NCI-H526 (cell line): ENCODE data around the gene NT5C1B.

Experiments
- DNase-seq, 2 experiments: peaks; one replicate each; lab custom pipeline; 2025; lab: John Stamatoyannopoulos, UW

The NT5C1B gene

DNA sequence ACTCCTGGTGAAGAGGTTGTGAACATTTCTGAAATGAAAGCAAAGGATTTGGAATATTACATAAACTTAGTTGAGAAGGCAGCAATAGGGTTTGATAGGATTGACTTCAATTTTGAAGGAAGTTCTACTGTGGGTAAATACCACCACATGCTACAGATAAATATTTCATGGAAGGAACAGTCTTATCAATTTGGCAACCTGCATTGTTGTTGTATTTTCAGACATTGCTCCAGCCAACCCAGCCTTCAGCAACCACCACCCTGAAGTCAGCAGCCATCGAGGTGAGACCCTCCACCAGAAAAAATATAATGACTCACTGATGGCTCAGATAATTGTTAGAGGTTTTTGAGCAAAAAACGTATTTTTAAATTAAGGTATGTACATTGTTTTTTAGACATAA is 38.9 kb downstream of the NT5C1B start:
- no peak for DNase-seq

DNA sequence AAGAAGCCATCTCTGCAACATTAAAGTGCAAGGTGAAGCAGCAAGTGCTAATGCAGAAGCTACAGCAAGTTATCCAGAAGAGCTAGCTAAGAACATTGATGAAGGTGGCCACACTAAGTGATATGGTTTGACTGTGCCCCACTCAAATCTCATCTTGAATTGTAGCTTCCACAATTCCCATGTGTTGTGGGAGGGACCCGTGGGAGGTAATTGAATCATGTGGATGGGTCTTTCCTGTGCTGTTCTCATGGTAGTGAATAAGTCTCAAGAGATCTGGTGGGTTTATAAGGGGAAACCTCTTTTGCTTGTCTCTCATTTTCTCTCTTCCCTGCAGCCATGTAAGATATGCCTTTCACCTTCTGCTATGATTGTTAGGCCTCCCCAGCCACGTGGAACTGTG is 40.3 kb downstream of the NT5C1B start:
- DNase-seq: no peak

DNA sequence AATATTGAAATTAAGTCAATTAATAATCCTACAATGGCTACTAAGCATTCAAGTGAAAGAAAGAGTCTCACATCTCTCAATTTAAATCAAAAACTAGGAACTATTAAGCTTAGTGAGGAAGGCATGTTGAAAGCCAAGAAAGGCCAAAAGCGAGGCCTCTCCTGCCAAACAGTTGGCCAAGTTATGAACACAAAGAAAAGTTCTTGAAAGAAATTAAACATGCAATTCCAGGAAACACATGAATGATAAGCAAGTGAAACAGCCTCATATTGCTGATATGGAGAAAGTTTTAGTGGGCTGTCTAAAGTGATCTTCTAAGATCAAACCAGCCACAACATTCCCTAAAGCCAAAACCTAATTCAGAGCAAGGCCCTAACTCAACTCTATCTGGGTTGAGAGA is 40.7 kb downstream of the NT5C1B start:
- no peak for DNase-seq

DNA sequence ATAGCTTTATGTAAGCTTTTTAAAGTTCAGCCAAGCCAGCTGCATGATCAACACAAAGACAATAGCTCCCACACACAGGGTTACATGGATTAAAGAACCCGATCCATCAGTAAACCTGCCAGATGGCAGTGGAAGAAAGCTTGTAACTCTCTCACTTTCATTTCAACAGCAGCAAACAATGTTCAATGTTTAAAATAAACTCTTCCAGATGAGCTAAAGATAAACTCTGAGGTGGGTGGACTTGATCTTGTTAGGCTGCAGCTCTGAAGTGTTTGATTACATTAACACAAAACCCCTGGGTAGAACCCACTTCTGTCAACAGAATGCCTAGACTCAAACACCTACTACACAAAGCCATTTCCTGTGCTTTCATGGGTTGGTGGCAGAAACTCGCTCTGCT is 42.8 kb downstream of the NT5C1B start:
- DNase-seq: no peak

DNA sequence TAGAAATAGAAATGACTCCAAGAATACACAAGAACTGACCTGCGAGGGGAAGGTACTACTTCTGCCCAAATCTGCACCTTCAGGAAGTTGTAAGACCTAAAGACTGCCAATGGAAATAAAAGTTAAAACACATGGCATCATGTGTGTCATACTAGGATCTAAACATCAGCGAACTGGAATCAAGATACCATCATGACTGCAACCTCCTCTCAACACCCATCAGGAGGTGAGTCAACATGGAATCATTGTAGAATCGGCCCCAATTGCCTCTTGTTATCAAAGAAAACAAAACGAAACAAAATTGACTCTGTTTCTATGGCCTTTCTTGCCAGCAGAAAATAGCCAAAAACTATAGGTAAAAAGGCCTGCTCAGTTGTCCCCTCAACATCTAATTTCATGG is 44.0 kb downstream of the NT5C1B start:
- no peak for DNase-seq

DNA sequence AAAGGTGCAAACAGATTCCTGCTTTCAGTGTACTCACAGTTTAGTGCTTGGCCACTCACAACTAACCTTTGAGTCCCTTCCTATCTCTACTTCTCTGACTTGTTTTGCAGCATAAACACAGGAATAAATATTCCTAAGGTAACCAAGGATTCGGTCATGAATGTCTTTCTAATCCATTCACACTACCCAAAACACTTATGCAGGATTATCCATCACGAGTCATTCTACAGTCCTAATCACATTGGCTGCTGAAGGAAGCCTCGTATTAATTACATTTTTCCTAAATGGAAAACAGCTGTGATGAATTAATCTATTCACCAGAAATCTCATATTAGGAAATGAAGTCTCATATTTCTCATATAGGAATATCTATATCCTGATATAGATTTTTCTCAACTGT is 45.2 kb downstream of the NT5C1B start:
- DNase-seq: no peak

DNA sequence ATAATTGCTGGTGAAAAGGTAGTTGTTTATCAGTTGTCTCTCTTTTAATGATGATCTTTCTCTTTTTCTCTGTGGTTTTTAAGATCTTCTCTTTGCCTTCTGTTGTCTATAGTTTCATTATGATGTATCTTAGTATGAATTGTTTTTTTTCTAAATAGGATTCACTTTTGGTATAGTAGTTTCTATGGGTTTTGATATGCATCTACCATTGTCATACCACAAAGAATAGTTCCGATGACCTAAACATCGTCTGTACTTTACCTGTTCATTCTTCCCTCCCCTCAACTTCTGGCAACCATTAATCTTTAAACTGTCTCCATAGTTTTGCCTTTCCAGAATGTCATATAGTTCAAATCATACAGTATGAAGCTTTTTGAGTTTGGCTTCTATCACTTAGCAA is 48.5 kb downstream of the NT5C1B start:
- DNase-seq: no peak

DNA sequence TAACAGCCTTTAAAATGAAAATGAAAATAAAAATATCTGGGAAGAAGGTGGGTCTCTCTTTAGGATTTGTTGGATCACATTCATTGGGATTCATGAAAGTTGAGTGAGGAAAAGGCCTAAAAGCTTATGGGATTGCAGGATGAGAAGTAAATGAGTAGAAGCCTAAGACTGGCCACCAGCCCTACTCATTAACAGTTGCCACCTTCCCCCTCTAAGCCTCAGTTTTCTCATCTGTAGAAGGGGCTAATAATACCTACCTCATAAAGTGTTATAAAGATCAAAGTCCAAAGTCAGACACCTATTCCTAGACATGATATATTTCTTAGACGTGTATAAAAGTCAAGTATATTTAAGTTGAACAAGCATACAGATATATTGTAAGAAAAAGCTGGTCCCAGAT is 52.7 kb downstream of the NT5C1B start:
- DNase-seq: no peak

DNA sequence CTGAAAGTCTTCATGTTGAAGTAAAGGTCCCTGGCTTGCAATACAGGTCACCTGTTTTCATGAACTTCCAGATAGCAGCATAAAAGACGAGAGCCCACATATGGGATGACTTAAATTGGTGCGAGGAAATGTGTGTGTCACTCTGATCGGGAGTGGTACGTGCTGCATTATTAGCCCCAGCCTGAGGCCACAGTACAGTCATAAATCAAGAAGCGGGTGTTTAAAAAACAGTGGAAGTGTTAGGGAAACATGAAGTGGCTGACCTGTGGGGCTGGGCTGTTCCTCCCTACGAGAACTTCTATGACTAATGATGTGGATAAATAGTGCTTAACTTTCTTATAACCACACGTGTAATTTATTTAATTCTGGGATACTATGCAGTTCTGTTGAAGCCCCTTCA is 53.3 kb downstream of the NT5C1B start:
- DNase-seq: no peak

DNA sequence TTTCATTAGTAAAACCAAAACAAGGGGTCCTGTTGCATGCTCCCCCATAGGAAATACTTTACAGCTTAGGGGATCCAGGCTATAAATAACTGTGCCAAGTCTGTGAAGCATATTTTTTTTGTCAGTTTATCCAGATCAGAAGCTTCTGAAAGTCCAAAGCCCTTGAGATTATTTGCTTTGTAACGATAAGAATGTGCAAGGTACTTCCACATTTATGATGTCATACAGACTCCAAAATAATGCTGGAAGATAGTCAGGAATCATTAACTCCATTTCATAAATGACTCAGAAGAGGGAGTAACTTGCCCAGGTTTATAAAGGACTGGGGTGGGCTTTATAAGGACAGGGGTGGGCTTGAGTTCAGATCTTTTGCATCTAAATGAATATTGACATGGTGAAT is 58.2 kb downstream of the NT5C1B start:
- no peak for DNase-seq

DNA sequence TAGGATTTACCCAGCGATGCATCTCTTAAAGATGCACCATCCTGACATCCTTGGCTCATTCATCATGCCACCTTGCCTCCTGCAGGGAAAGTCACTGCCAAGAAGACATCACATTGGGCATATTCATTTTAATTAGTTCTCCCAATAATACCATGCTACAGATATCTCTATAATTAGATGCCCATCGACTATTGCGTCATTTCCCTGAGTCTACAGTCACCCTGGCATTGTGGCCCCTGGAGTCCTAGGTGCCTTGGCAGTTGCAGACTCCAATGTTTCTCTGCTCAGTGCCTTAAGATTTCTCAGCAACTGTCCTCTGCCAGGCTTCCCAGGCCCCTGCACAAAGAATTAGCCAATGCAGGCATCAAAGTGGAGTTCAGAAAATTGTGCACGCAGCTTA is 61.5 kb downstream of the NT5C1B start:
- no peak for DNase-seq

DNA sequence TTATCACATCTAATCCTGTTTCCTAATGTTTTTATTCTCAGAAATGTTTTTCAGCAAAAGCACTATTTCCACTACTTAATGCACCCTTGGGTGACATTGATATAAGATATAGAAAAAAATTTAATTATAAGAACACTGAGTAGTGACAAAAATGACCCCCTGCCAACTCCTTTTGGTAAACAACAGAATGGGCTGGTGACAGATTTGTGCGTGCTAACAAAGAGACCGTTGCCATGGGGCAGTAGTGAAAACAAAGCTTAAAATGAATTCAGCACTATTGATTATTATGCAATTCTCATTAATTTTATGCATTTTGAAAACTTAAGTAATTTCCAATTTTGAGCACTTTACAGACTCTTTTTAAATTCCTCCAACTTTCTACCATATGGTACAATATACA is 62.0 kb downstream of the NT5C1B start:
- DNase-seq: no peak

DNA sequence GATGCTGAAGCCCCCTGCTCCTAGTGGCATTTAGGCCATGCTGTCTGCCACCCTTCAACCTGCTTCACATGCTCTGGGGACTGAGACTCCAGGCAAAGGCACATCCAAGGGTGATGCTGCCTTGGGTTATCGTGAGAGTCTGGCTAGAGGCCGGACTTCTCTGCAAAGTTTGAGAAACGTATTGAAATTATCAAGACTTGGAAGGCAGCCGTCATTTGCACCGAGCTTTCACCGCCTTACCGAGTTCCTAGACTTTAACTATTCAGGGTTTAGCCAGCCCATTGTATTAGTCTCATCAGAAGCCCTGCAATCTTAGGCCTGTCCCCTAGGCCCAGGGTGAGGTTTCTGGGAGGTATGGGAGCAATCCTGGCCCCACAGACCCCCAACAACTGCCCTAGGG is 62.9 kb downstream of the NT5C1B start:
- no peak for DNase-seq

DNA sequence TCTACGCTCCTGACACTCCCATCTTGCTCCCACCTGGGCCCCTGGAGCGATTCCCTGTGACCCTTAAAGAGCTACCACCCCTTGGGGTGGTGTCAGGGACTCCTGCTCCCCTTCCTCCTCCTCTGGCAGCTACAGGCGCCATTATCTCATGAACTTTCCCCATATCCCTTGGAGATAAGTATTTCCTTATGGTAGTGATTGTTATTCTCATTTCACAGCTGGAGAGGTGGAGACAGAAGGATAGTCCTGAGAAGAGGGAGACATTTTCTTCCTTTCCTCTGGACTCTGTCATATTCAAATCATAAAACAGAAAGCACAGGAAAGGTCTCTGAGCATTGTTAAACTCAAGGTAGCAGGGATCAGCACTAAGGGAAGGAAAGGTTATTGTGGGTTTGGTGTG is 63.5 kb downstream of the NT5C1B start:
- DNase-seq: no peak

DNA sequence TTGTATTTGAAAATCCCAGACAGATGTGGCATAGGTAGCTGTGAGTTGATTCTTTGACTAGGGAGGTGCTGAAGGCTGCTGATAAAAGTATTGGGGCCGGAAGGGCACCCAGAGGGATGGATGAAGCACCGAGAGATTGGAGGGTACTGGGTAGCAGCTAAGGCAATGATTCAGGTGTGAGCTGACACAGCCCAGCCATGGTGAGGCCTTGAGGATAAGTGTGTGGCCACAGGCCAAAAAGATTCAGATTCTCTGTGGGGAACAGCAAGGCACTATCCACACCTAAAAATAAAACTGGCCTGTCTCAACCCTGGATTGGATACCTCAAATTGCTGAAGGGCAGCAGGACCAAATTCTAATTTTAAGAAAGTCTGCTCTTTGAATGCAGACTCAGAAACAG is 64.1 kb downstream of the NT5C1B start:
- no peak for DNase-seq

DNA sequence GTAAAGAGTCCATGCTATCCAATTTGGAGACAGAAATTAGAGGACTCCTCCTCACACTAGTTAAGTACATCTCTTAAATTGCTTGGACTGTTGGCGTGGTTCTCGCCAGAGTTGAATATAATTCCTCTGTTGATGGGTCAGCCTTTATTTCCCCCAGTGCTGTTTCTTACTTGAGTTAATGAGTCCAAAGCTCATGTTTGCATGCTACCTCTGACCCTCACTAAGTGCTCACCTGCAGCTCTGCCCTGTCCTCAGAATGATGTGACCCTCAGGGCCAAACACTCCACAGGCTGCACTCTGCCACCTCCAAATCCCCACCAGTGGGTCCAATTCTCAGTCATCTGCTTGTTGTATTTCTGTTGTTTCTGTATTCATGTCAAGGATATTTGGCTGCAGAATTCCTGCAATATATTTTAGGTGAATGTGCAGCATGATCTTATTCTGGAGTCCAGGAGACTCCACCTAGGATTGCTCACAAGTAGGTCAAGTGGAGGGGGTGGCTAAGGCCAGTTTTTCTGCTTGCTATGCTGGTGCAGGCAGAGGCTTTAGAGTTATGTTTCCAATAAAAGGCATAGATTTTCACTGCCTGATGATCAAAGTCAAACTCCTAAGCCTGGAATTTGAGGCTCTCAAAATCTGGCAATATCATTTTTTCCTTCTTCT is 66.8 kb downstream of the NT5C1B start:
- DNase-seq: no peak

DNA sequence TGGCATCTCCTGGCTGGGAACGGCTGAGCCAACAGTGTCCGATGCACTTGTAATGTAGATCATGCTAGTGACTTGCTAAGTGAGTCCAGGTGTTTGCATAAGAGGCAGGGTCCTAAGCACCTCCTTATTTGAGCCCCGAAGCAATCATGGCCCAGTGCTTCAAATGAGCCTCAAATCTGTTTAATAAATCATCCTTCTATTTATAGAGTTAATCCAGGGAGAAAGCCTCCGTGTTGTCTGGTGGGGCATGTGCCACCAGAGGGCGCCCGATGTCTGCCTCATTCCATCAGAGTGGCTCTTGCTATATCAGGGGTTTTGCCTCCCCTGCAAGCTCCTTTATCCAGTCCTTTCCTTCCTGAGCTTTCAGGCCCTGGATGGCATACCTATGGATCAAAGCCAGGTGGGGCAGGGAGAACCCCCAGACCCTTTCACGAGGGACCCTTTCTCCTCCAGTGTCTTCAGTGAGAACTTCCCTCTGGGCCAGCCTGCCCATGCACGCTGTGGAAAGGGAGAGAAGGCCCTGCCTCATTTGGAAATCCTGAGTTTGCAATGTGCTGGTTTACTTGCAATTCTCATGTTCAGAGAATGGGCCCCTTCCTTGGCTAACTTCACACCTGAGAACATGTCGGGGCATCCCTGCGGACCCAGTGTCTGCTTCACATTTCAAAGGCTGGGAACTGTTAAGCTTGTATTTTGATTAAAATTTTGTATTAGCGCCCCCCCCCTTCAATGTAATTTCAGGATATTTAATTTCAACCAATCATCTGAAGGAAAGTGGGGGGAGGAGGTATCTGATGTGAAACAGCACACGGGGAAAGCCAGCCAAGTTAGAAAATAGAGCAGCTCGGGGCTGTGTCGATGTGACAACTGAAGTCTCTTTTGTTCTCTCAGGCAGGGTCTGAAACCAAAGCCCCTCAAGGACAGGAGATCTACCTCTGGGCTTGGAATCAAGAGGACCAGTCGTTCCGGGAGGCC is 68.6 kb downstream of the NT5C1B start:
- DNase-seq: peak; percentile 70 to 84

DNA sequence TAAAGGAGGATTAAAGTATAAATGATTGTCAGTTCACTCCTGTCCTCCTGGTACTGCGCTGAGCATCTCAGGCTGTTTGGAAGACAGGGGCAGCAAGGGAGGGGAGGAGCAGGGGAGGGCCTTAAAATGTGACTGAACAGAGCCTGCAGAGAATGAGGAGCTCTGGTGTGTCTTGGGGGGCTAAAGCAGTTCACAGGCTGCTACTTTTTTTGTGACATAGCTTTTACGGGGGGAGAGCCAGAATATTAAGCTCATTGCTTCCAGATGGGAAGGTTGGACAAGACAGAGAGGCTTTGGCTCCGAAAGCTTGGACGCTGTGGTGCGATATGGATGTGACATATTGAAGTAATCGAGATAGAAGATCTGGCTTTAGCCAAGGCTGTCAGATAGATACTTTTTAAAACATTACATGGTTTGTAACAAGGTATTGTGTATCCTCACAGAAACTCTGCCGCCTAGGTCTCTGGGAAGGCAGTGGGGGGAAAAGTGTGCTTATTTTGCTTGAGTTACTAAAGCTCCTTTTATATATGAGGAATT is 69.4 kb downstream of the NT5C1B start:
- DNase-seq: no peak

DNA sequence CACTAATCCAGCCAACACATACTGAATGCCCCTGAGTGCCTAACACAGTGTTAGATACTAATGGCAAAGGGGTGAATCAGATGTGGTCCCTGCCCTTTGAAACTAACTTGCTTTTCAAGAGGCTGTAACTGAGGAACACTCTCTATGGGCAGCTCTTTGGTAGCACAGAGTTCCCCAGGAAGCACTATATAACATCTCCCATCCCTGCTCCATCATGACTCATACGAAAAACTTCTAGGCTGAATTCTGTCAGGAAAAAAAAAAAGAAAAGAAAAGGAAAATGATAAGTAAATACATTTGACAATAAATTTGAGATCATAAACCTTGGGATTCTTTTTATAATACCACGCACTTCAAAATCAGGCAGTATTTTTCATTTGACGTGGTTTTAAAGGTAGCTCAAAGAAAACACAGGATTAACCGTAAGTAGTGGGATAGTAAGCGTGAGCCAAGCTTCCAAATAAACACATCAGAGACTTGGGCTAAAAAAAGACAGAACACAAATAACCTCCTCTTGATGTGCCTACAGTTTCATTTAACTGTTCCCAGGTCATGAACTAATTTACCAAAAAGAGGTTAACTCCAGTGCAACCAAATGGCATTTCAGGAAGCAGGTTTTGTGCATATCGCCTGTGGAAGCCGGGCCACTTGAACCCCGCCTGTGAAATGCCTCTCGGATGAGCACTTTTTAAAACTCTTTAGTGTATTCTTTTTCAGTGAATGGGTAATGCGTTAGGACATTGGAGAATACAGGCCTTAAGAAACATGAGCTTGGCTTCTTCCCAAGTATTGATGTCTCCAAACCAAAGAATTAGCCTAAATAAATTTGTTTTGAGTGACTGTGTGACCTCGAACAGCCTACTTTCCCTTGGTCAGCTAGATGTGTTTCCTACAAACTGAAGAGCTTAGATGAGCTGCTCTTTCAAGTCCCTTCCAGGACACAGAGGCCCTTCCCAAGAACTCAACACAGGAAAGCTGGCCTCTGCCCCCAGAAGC is 71.0 kb downstream of the NT5C1B start:
- DNase-seq: no peak

DNA sequence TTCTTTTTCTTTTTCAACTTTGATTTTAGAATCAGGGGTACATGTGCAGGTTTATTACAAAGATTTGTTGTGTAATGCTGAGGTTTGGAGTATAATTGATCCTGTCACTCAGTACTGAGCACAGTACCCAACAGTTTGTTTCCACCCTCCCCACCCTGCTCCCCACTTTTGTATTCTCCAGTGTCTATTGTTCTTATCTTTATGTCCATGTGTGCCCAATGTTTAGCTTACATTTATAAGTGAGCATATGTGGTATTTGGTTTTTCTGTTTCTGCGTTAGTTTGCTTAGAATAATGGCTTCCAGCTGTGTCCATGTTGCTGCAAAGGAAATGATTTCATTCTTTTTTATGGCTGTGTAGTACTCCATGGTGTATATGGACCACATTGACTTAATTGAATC is 72.0 kb downstream of the NT5C1B start:
- no peak for DNase-seq

DNA sequence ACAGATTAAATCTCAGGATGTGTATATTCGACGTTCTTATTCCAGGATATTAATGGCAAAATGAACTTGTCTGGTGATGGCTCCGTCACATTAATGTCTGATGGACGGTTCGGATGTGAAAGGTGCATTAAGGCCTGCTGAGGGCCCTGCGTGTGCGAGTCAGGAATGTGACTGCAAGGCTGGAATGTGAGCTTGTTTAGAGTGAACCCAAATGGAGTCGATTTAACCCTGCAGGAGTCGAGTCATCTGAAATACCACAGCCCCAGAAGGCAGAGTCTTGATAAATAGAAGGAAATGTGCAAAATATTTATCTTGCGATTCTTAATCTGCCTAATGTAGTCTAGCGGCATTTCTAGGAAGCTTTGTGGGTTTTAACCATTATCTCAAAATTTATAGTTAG is 73.3 kb downstream of the NT5C1B start:
- no peak for DNase-seq
